ENCODE results near the gene NPTX1. TPM values are rescaled to one million over a fixed set of nuclear protein-coding genes. Genes with fewer than 3 reads are reported as not detected.

NPTX1 gene
- total RNA-seq, 4 donors from 2014 or later, result not detected

GRCh38 chr17:80427366-80428282 lies 48.8 kb downstream of the NPTX1 start:
- TF ChIP-seq CTCF (IDR thresholded peaks at IDR 0.05; ENCODE audit: low read depth), result no peak

GRCh38 chr17:80426671-80427326 lies 49.6 kb downstream of the NPTX1 start:
- TF ChIP-seq CTCF (IDR thresholded peaks at IDR 0.05; ENCODE audit: low read depth), result no peak

GRCh38 chr17:80425835-80426426 lies 50.5 kb downstream of the NPTX1 start:
- TF ChIP-seq CTCF (IDR thresholded peaks at IDR 0.05; ENCODE audit: low read depth), result no peak

GRCh38 chr17:80424878-80425765 lies 51.3 kb downstream of the NPTX1 start:
- TF ChIP-seq CTCF (IDR thresholded peaks at IDR 0.05; ENCODE audit: low read depth), result no peak

- TF ChIP-seq CTCF (IDR thresholded peaks at IDR 0.05; ENCODE audit: low read depth), result no peak
These were observed 52.1 kb downstream of the NPTX1 start for GRCh38 chr17:80424261-80424660.

GRCh38 chr17:80423536-80424225 lies 52.7 kb downstream of the NPTX1 start:
- no peak for TF ChIP-seq CTCF (IDR thresholded peaks at IDR 0.05; ENCODE audit: low read depth)
